GM12864 (cell line): ENCODE results near the gene CSNK1G1.
"Not testable (repeated sequence)": the region's sequence is repeated elsewhere in the genome, so short reads cannot be mapped to it uniquely, and the experiment has no call there.

Experiments
- DNase-seq: peaks from one replicate; pipeline ENCODE4 v3.0.0-alpha.2; 2011; ENCODE audit warnings: low read depth
- H3K4me3 ChIP-seq: 2 replicates; pipeline ENCODE4 v1.5.1; 2011; ENCODE audit warnings: mild to moderate bottlenecking, low read depth, low read length, control low read depth
- CTCF ChIP-seq: IDR thresholded peaks from 2 replicates; pipeline ENCODE4 v1.5.1; 2011; ENCODE audit warnings: low read depth, mild to moderate bottlenecking, moderate library complexity, low read length, control low read depth, inconsistent platforms; ENCODE audit errors: missing control alignments

CSNK1G1 gene

GRCh38 chr15:64386291-64386690 lies 30.3 kb upstream of the CSNK1G1 start:
- DNase-seq, result no peak
- TF ChIP-seq CTCF, result no peak
- no peak overlapping the region for H3K4me3 ChIP-seq

GRCh38 chr15:64383760-64384159 lies 27.8 kb upstream of the CSNK1G1 start:
- H3K4me3 ChIP-seq, result no peak overlapping the region
- DNase-seq, result no peak
- TF ChIP-seq CTCF, result no peak

GRCh38 chr15:64381000-64381751 lies 25.2 kb upstream of the CSNK1G1 start, which contains the start of gene PCLAF:
PCLAF (minus strand) TSS chr15:64381441; CDS start chr15:64381371, 70 bp downstream.
- peak; percentile 93 for DNase-seq
- TF ChIP-seq CTCF, result no peak

GRCh38 chr15:64380130-64380870 lies 24.3 kb upstream of the CSNK1G1 start:
- peak overlapping the region; percentile 84 for H3K4me3 ChIP-seq
- DNase-seq, result not testable (repeated sequence)

More at GRCh38 chr15:64381000-64381751, 25.2 kb upstream of the CSNK1G1 start, which contains the start of gene PCLAF:
- H3K4me3 ChIP-seq, result peak within 1 kb of the TSS; percentile 84

GRCh38 chr15:64379216-64379960 lies 23.4 kb upstream of the CSNK1G1 start:
- H3K4me3 ChIP-seq, result peak overlapping the region; percentile 84; the same call in 1 of the 2 replicates
- no peak for DNase-seq
- TF ChIP-seq CTCF, result no peak

- DNase-seq, result no peak
- no peak for TF ChIP-seq CTCF
- H3K4me3 ChIP-seq, result no peak overlapping the region
Measured at GRCh38 chr15:64373360-64373759, 17.4 kb upstream of the CSNK1G1 start.

GRCh38 chr15:64371383-64371782 lies 15.4 kb upstream of the CSNK1G1 start:
- H3K4me3 ChIP-seq, DNase-seq: not testable (repeated sequence)
